Suprapubic skin (tissue), 4 donors: ENCODE data around the gene ARVCF.

ENCODE experiments used
- POLR2A ChIP-seq, 2 donors: fragments of 450-650 bp; IDR thresholded peaks; one replicate each; pipeline ENCODE4 v1.6.1; 2017; ENCODE audit warnings: antibody characterized with exemption in 2 of 2, mild to moderate bottlenecking in 2 of 2, moderate library complexity in 2 of 2
- POLR2AphosphoS5 ChIP-seq, 3 donors: sonication (generic); formaldehyde crosslinking; IDR thresholded peaks; one replicate each; pipeline ENCODE4 v1.6.1; 2017; ENCODE audit warnings: antibody characterized with exemption in 3 of 3
- TF ChIP-seq, protein P1 (sequence below), 2 donors: fragments of 200-600 bp in 1 of 2; fragments of 450-650 bp in 1 of 2; sonication (generic) in 1 of 2; IDR thresholded peaks; one replicate each; pipeline ENCODE4 v1.5.1; 2016 to 2019; ENCODE audit warnings: antibody characterized with exemption in 2 of 2, mild to moderate bottlenecking in 1 of 2, moderate library complexity in 1 of 2

DNA sequence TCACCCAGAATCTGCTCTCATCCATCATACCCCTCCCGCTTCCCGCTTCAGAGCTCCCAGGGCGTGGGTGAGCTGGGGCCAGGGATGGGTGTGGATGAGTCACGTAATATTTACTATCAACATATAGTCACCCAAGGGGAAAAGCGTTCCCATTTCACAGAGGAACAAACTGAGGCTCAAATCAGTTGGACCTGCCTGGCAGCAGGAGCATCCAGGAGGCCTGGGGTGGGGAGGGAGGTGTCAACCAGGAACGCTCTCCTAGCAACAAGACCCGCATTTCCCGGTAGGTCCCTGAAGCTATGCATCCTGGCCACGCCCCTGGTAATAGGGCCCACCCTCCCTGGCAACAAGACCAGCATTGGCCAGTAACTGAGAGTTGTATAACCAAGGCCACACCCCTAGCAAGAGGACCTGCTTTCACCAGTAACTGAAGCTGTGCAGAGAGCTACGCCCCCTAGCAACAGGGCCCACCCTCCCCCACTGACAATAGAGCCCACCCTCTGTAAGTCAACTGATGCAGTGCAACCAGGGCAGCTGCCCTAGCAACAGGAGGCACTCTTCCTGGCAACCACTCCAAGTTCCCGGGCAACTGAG is 42.3 kb downstream of the ARVCF start:
- TF ChIP-seq POLR2A (IDR thresholded peaks at IDR 0.05) (no peak), POLR2AphosphoS5 (IDR thresholded peaks at IDR 0.05) (no peak)
- TF ChIP-seq, protein P1, sequence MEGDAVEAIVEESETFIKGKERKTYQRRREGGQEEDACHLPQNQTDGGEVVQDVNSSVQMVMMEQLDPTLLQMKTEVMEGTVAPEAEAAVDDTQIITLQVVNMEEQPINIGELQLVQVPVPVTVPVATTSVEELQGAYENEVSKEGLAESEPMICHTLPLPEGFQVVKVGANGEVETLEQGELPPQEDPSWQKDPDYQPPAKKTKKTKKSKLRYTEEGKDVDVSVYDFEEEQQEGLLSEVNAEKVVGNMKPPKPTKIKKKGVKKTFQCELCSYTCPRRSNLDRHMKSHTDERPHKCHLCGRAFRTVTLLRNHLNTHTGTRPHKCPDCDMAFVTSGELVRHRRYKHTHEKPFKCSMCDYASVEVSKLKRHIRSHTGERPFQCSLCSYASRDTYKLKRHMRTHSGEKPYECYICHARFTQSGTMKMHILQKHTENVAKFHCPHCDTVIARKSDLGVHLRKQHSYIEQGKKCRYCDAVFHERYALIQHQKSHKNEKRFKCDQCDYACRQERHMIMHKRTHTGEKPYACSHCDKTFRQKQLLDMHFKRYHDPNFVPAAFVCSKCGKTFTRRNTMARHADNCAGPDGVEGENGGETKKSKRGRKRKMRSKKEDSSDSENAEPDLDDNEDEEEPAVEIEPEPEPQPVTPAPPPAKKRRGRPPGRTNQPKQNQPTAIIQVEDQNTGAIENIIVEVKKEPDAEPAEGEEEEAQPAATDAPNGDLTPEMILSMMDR (IDR thresholded peaks at IDR 0.05) = no peak
